ENCODE measurements around the gene ASXL1. TPM values are rescaled to one million over a fixed set of nuclear protein-coding genes. Genes with fewer than 3 reads are reported as not detected.
"Not testable (repeated sequence)": the region's sequence is repeated elsewhere in the genome, so short reads cannot be mapped to it uniquely, and the experiment has no call there.

Gene ASXL1
- polyA plus RNA-seq, 2 of the 4 experiments (the other 2 are of a cell fraction): 35.7 to 36.0 TPM

GRCh38 chr20:32464401-32465091 is 106.4 kb downstream of the ASXL1 start:
- ATAC-seq: no peak
- DNase-seq (ENCODE audit: low read depth in 1 of 2, low spot score in 1 of 2): no peak
- WGBS (ENCODE audit: missing lambda C conversion rate): 88% methylated on average over 20 of the region's 20 CpGs
- Histone ChIP-seq H3K9me3 (no peaks in the 10 kb centered on the region), H3K4me3 (no peak overlapping the region), H3K4me2 (peak overlapping the region; percentile 53), H3K27ac (peak overlapping the region; percentile 78 to 84), H3K4me1 (peaks cover 54% of the 10 kb centered on the region)
- no peak for TF ChIP-seq NPAS2 (CRISPR knock-in tag; IDR thresholded peaks at IDR 0.05; ENCODE audit: borderline replicate concordance)
- TF ChIP-seq HOXA7 (CRISPR knock-in tag; IDR thresholded peaks at IDR 0.05): no peak
- no peak for TF ChIP-seq CEBPB (IDR thresholded peaks at IDR 0.05)
- no peak for TF ChIP-seq HES2 (IDR thresholded peaks at IDR 0.05)
- TF ChIP-seq CHD4 (IDR thresholded peaks at IDR 0.05; ENCODE audit: borderline replicate concordance): no peak
- ChIA-PET CTCF (interaction anchor here (1.3 kb wide), 1 partner anchor 11 kb away, joined by 3 read pairs; no protein-coding TSS in a partner anchor), POLR2A (no interaction called here)
- FAIRE-seq: no peak

DNA sequence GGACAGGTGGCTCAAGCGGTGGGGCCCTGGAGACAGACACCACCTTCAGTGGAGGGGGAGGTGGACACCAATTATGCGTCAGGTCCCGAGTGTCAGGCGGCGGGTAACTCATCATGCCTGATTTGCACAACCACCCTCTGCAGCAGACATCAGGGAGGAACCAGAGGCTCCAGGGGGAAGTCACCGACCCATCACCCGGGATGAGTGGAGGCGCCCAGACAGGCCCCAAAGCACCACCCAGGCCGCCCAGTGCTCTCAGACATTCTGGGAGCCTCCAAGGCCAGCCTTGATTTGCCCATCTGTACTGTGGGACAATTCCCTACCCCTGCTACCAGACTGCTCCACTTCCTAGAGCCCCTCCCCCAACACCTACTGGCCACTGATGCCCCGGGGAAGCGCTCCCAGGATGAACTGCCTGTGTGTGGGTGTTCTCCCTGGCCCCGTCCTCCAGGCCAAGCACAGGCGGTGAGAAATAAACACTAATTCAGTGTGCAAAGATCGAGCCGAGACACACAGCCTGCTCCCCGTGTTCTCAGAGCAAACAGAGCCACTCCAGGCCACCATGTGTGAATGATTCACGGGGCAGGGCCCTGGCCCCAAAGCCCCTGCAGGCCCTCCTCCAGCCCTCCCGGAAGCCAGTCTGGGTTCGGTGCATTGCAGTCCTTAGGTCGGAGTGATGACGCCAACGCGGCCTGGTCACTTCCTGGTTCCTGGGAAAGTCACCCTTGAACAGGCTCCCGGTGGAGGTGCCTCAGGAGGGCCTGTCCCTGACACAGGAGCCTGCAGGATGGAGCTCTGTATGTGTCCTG is 107.2 kb downstream of the ASXL1 start:
- ChIA-PET CTCF (interaction anchor here (1.3 to 3.1 kb wide), 2 partner anchors 8 to 10 kb away, joined by 3 to 33 read pairs; no protein-coding TSS in a partner anchor), POLR2A (interaction anchor here (1.3 kb wide), 1 partner anchor 10 kb away, joined by 3 read pairs; no protein-coding TSS in a partner anchor)
- no peak for FAIRE-seq
- ATAC-seq: peak; percentile 64 to 75
- 52% methylated on average over 24 of the region's 24 CpGs for WGBS (ENCODE audit: missing lambda C conversion rate)
- H3K27ac ChIP-seq: peak overlapping the region; percentile 78 to 84
- peak; percentile 53 to 88 for DNase-seq (ENCODE audit: low read depth in 1 of 2, low spot score in 1 of 2)
- TF ChIP-seq MYC (IDR thresholded peaks at IDR 0.05; ENCODE audit: borderline replicate concordance, low read length) (peak; percentile 39; the same call in 1 of the 2 replicates), ESRRA (IDR thresholded peaks at IDR 0.05; ENCODE audit: borderline replicate concordance, low read length) (no peak), HEYL (CRISPR knock-in tag; IDR thresholded peaks at IDR 0.05) (peak; percentile 15; the same call in 1 of the 2 replicates), FOSL2 (IDR thresholded peaks at IDR 0.05) (no peak), FOSL2 (CRISPR knock-in tag; IDR thresholded peaks at IDR 0.05) (peak; percentile 67), JUN (IDR thresholded peaks at IDR 0.05) (peak in 1 of 2 experiments; percentile 28; a peak in 1 of 5 replicates)
- peak overlapping the region; percentile 53 for H3K4me2 ChIP-seq
- H3K4me3 ChIP-seq: no peak overlapping the region
- H3K9me3 ChIP-seq: no peaks in the 10 kb centered on the region
- H3K4me1 ChIP-seq: peaks cover 57% of the 10 kb centered on the region

GRCh38 chr20:32465901-32466675 is 108.0 kb downstream of the ASXL1 start:
- not testable (repeated sequence) for H3K9me3 ChIP-seq; FAIRE-seq; H3K4me3 ChIP-seq; DNase-seq (ENCODE audit: low read depth in 1 of 2, low spot score in 1 of 2); ATAC-seq
- CTCF ChIA-PET: interaction anchor here (1.3 to 3.1 kb wide), 3 partner anchors 9 to 55 kb away, joined by 3 to 33 read pairs (median 4); no protein-coding TSS in a partner anchor
- Histone ChIP-seq H3K27ac (peak overlapping the region; percentile 78 to 84), H3K4me2 (peak overlapping the region; percentile 53), H3K4me1 (peaks cover 62% of the 10 kb centered on the region)
- POLR2A ChIA-PET: interaction anchor here (1.3 kb wide), 1 partner anchor 10 kb away, joined by 3 read pairs; no protein-coding TSS in a partner anchor
- WGBS (ENCODE audit: missing lambda C conversion rate): 89% methylated on average over 10 of the region's 15 CpGs

GRCh38 chr20:32466739-32467505 is 108.8 kb downstream of the ASXL1 start:
- peaks cover 62% of the 10 kb centered on the region for H3K4me1 ChIP-seq
- ChIA-PET POLR2A (interaction anchor here (1.3 kb wide), 1 partner anchor 9 kb away, joined by 3 read pairs; no protein-coding TSS in a partner anchor), CTCF (interaction anchor here (0.7 to 3.1 kb wide), 4 partner anchors 9 to 54 kb away, joined by 3 to 33 read pairs (median 4); no protein-coding TSS in a partner anchor)
- DNase-seq (ENCODE audit: low read depth in 1 of 2, low spot score in 1 of 2) (no peak), FAIRE-seq (no peak), ATAC-seq (no peak)
- no peak overlapping the region for H3K4me3 ChIP-seq
- WGBS (ENCODE audit: missing lambda C conversion rate): 84% methylated on average over 14 of the region's 16 CpGs
- peak overlapping the region; percentile 53; the same call in 2 of the 3 replicates for H3K4me2 ChIP-seq
- no peaks in the 10 kb centered on the region for H3K9me3 ChIP-seq
- peak overlapping the region; percentile 78 to 84 for H3K27ac ChIP-seq
- TF ChIP-seq HES2 (IDR thresholded peaks at IDR 0.05) (no peak), GATA3 (IDR thresholded peaks at IDR 0.05; ENCODE audit: borderline replicate concordance) (no peak), REST (IDR thresholded peaks at IDR 0.05) (no peak), HOXB13 (CRISPR knock-in tag; IDR thresholded peaks at IDR 0.05; ENCODE audit: low read depth) (no peak), ZC3H11A (IDR thresholded peaks at IDR 0.05) (no peak), NPAS2 (CRISPR knock-in tag; IDR thresholded peaks at IDR 0.05; ENCODE audit: borderline replicate concordance) (no peak), RAD21 (conservative IDR thresholded peaks at IDR 0.05 in 1 of 2, IDR thresholded peaks at IDR 0.05 in 1 of 2) (no peak), FOSL2 (IDR thresholded peaks at IDR 0.05) (no peak), FOSL2 (CRISPR knock-in tag; IDR thresholded peaks at IDR 0.05) (no peak), PHF8 (IDR thresholded peaks at IDR 0.05; ENCODE audit: borderline replicate concordance, low read depth) (no peak), KDM5A (IDR thresholded peaks at IDR 0.05) (no peak), POLR2A (IDR thresholded peaks at IDR 0.05; ENCODE audit: low read length) (no peak), SMC3 (IDR thresholded peaks at IDR 0.05) (no peak)
